Skin of body (tissue), 3 donors: Measurements from ENCODE around the gene C16orf87. TPM values are rescaled to one million over a fixed set of nuclear protein-coding genes. Genes with fewer than 3 reads are reported as not detected.

Experiments used
- DNase-seq: peaks from one replicate; lab custom pipeline; 2025; lab: John Stamatoyannopoulos, UW
- small RNA-seq: library from RNA; depleted of rRNA; stranded (forward); fragments of <200 nt; gene quantifications from one replicate; pipeline ENCODE3, GENCODE V24; 2014; ENCODE audit warnings: low replicate concordance
- total RNA-seq: library from RNA; depleted of rRNA; stranded (reverse); fragments of >200 nt; gene quantifications from one replicate; pipeline ENCODE4 v1.2.3, GENCODE V29; 2014

The C16orf87 gene
- total RNA-seq, 1 donor from 2014 or later: 13.5 TPM

GRCh38 chr16:46757339-46758050 lies 73.5 kb downstream of the C16orf87 start:
- DNase-seq: no peak

- DNase-seq: no peak
Measured at GRCh38 chr16:46756772-46757171, 74.2 kb downstream of the C16orf87 start.

DNA sequence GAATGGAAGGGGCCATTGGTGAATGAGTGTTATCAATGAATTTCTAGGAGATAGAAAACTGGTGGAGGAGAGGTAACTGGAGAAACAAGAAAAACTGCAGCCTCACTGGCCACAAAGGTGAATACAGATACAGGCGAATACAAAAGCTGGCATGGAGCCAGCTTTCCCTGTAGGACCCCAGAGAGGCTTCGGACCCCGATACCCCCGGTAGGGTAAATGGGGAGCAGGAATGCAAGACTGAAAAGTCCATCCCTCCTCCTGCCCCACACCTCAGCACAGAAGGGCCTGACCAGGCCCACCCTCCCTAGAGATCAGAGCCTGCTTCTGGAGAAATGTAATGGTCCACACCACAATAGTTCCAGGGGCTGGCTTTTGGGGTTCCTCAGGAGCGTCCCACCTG lies 78.0 kb downstream of the C16orf87 start:
- DNase-seq: no peak

- no peak for DNase-seq
Measured at GRCh38 chr16:46751381-46751780, 79.6 kb downstream of the C16orf87 start.

- DNase-seq: no peak
Measured at GRCh38 chr16:46748775-46749705, 81.9 kb downstream of the C16orf87 start.

- no peak for DNase-seq
Measured at GRCh38 chr16:46747777-46748651, 83.0 kb downstream of the C16orf87 start, which contains the start of gene MYLK3. TSS of gene MYLK3 (minus strand) at chr16:46748344. CDS start at chr16:46748193, 151 bp downstream.

GRCh38 chr16:46746821-46747776 lies 83.9 kb downstream of the C16orf87 start:
- no peak for DNase-seq

Small RNA genes lying within 50 kb of the gene (small RNA-seq; reads per million reads assigned to genes)
- gene AC007225.2: not detected

Other genes with a start within 250 kb of the C16orf87 start
- 9.0 TPM for gene SHCBP1, start 209.8 kb downstream of the C16orf87 start, total RNA-seq
- gene VPS35, start 142.0 kb downstream of the C16orf87 start, total RNA-seq: 81.5 TPM
- 7.2 TPM for gene ORC6, start 141.5 kb downstream of the C16orf87 start, total RNA-seq
- 3.0 TPM for gene MYLK3, start 82.8 kb downstream of the C16orf87 start, total RNA-seq
- gene GPT2, start 53.2 kb upstream of the C16orf87 start, total RNA-seq: 17.8 TPM
- 49.7 TPM for gene DNAJA2, start 142.5 kb upstream of the C16orf87 start, total RNA-seq